GM11168 (cell line): ENCODE results near the gene ZNF420.

Source experiments
- in situ Hi-C: fragments of 300-500 bp; cut with MboI; formaldehyde crosslinking; loops from one replicate; pipeline ENCODE4 v1.12.0; 2022; ENCODE audit warnings: low sequenced_read_pairs; ENCODE audit not compliant: unreplicated experiment

ZNF420 gene

GRCh38 chr19:37128821-37129177 lies 50.6 kb downstream of the ZNF420 start:
- in situ Hi-C loops, result no loop called here

- in situ Hi-C loops, result no loop called here
These were observed 57.9 kb downstream of the ZNF420 start for GRCh38 chr19:37136111-37136510.

DNA sequence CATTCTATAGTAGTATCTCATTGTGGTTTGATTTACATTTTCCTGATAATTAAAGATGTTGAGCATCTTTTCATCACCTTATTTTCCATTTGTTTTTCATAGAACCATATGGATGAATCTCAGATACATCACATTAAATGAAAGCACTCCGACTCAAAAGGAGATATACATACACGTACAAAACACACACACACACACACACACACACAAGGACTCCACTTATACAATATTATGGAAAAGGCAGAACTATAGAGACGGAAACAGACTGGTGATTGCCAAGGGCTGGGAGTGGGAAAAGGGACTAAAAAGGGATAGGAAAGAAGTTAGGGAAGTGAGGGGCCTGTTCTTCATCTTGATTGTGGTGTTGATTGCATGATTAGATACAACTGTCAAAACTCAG lies 70.0 kb downstream of the ZNF420 start:
- in situ Hi-C loops, result no loop called here

DNA sequence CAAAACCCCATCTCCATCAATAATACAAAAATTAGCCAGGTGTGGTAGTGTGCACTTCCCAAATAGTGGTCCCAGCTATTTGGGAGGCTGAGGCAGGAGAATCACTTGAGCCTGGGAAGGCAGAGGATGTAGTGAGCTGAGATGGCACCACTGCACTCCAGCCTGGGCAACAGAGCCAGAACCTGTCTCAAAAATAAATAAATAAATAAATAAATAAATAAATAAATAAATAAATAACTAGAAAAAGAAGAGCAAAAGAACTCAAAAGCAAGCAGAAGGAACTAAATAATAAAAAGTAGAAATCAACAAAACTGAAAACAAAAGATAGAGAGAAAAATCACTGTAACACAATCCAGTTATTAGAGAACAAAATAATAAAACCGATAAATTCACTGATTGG lies 81.9 kb downstream of the ZNF420 start:
- in situ Hi-C loops, result no loop called here

- in situ Hi-C loops, result no loop called here
These were observed 87.4 kb downstream of the ZNF420 start for GRCh38 chr19:37165635-37166034.

DNA sequence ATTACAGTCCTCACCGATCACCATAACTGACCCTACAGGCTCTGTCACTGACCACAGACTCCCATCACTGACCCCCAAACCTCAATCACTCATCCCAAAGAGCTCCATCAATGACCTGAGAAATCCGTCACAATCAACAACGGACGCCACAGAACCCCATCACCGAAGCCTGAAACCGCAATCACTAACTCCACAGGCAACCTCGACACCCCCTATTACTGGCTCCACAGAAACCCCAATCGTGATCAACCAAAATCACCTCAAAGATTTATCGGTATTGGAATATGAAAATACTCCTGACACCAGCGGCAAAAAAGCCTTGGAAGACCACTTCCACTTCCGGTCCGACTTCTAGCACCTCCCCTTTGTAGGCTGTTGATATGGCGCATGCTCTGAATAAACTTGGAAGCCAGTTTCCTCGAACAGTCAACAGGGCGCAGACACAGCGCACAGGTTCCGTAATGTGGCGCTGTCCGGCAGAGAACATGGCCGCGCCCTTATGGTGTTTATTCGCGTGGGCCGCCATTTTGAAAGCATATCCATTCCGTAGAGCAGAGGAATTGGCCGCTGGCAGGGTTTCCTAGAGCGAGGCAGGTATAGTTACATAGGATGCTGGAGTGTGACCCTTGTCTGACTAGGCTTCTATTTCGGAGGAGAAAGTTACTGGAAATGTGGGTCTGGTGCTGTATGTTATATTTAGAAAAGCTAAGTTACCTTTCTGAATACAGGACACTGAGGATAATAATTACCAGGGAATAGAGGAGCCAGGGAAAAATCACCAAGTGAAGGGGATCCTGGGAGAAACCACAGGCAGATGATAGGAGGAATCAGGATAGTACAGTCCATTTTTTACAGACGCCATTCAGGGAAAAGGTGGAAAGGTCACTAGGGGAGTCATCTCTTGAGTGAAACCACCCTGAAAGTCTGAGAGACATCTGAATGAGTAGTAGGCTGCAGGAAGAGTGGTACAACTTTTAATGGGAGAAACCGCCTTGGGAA lies 94.4 kb downstream of the ZNF420 start, which contains the start of gene ZNF585A:
Gene ZNF585A, minus strand, starts transcription at position 328 of the 999 bp plus-strand sequence. CDS start 2,785 bp downstream, outside the sequence.
- in situ Hi-C loops, result no loop called here
